ENCODE results near the gene LINC01488.

LINC01488 gene

GRCh38 chr11:69510471-69511357 is 29.3 kb downstream of the LINC01488 start:
- no peak for DNase-seq (ENCODE audit: low spot score)

GRCh38 chr11:69511358-69512055 is 30.0 kb downstream of the LINC01488 start:
- DNase-seq (ENCODE audit: low spot score): no peak

- no peak for DNase-seq (ENCODE audit: low spot score)
These were observed 30.7 kb downstream of the LINC01488 start for GRCh38 chr11:69512136-69512535.

GRCh38 chr11:69512790-69513189 is 31.3 kb downstream of the LINC01488 start:
- no peak for DNase-seq (ENCODE audit: low spot score)

- no peak for DNase-seq (ENCODE audit: low spot score)
These were observed 31.7 kb downstream of the LINC01488 start for GRCh38 chr11:69513196-69513595.

- DNase-seq (ENCODE audit: low spot score): no peak
These were observed 32.3 kb downstream of the LINC01488 start for GRCh38 chr11:69513663-69514224.

GRCh38 chr11:69514771-69515170 is 33.3 kb downstream of the LINC01488 start:
- DNase-seq (ENCODE audit: low spot score): no peak

GRCh38 chr11:69515271-69516245 is 34.1 kb downstream of the LINC01488 start:
- DNase-seq (ENCODE audit: low spot score): no peak

GRCh38 chr11:69516526-69516925 is 35.1 kb downstream of the LINC01488 start:
- DNase-seq (ENCODE audit: low spot score): no peak

- DNase-seq (ENCODE audit: low spot score): no peak
These were observed 36.9 kb downstream of the LINC01488 start for GRCh38 chr11:69518081-69518950.

GRCh38 chr11:69520186-69520916 is 38.9 kb downstream of the LINC01488 start:
- DNase-seq (ENCODE audit: low spot score): no peak

GRCh38 chr11:69521457-69521856 is 40.0 kb downstream of the LINC01488 start:
- DNase-seq (ENCODE audit: low spot score): no peak

- no peak for DNase-seq (ENCODE audit: low spot score)
These were observed 42.0 kb downstream of the LINC01488 start for GRCh38 chr11:69523453-69523852.

GRCh38 chr11:69524291-69524882 is 42.9 kb downstream of the LINC01488 start:
- no peak for DNase-seq (ENCODE audit: low spot score)

- DNase-seq (ENCODE audit: low spot score): no peak
These were observed 43.5 kb downstream of the LINC01488 start for GRCh38 chr11:69524991-69525411.

- DNase-seq (ENCODE audit: low spot score): no peak
These were observed 44.3 kb downstream of the LINC01488 start for GRCh38 chr11:69525516-69526452.

- DNase-seq (ENCODE audit: low spot score): no peak
These were observed 45.0 kb downstream of the LINC01488 start for GRCh38 chr11:69526453-69526810.

GRCh38 chr11:69529001-69529400 is 47.5 kb downstream of the LINC01488 start:
- DNase-seq (ENCODE audit: low spot score): no peak
